NB4 (cell line): ENCODE data around the gene ZNF248.

ENCODE experiments used
- CTCF ChIP-seq: IDR thresholded peaks from one replicate; pipeline ENCODE4 v1.5.1; 2012; ENCODE audit warnings: low read depth, low read length
- MAX ChIP-seq: IDR thresholded peaks from 2 replicates; pipeline ENCODE4 v1.6.1; 2011; ENCODE audit warnings: low read depth, low read length
- MYC ChIP-seq: IDR thresholded peaks from 2 replicates; pipeline ENCODE4 v1.6.1; 2011; ENCODE audit warnings: low read depth, low read length
- POLR2A ChIP-seq: IDR thresholded peaks from 2 replicates; pipeline ENCODE4 v1.6.1; 2011; ENCODE audit warnings: mild to moderate bottlenecking; ENCODE audit not compliant: insufficient read length; ENCODE audit errors: extremely low read depth

GRCh38 chr10:37777056-37777455, 80.4 kb downstream of the ZNF248 start:
- no peak for TF ChIP-seq CTCF
- TF ChIP-seq MAX = 0 out of 2 replicates have a peak, but pooled peaks have one; percentile 30
- no peak for TF ChIP-seq POLR2A
- no peak for TF ChIP-seq MYC
